Natural killer cell (primary cell): ENCODE measurements around the gene DYNC2H1. TPM values are rescaled to one million over a fixed set of nuclear protein-coding genes. Genes with fewer than 3 reads are reported as not detected.

Experiments
- ATAC-seq, 3 donors: fragments of 150-1000 bp in 2 of 3; fragments of 200-7000 bp in 1 of 3; cut with Tn5 transposase; 1 replicate in 1 of 3; 2 replicates in 2 of 3; pipeline ENCODE4 v1.10.0; 2021; ENCODE audit warnings: mild to moderate bottlenecking in 2 of 3, moderate library complexity in 2 of 3
- DNase-seq, 2 donors: peaks; one replicate each; pipeline versions ENCODE4 v3.0.0 to v3.0.0-alpha.2; 2013 to 2021; ENCODE audit warnings: mixed read lengths in 1 of 2
- H3K27ac ChIP-seq: one replicate; pipeline ENCODE4 v1.5.1; 2013; ENCODE audit warnings: mild to moderate bottlenecking, low read length
- H3K27me3 ChIP-seq: one replicate; pipeline ENCODE4 v1.6.1; 2013; ENCODE audit warnings: low read length; ENCODE audit not compliant: control insufficient read depth, insufficient read depth
- H3K36me3 ChIP-seq: one replicate; pipeline ENCODE4 v1.6.1; 2013; ENCODE audit warnings: low read length; ENCODE audit not compliant: control insufficient read depth, insufficient read depth
- H3K4me1 ChIP-seq: one replicate; pipeline ENCODE4 v1.6.1; 2013; ENCODE audit warnings: low read length; ENCODE audit not compliant: control insufficient read depth, insufficient read depth
- H3K4me3 ChIP-seq: one replicate; pipeline ENCODE4 v1.5.1; 2013; ENCODE audit warnings: low read length
- H3K9me3 ChIP-seq: one replicate; pipeline ENCODE4 v1.6.1; 2013; ENCODE audit warnings: low read length; ENCODE audit not compliant: control insufficient read depth, insufficient read depth
- H3K27ac Mint-ChIP-seq, 2 donors: one replicate each; pipeline ENCODE4 v1.8.0; 2022; ENCODE audit warnings: mild to moderate bottlenecking in 2 of 2, mixed read lengths in 2 of 2, moderate library complexity in 1 of 2
- H3K27me3 Mint-ChIP-seq, 2 donors: one replicate each; pipeline ENCODE4 v1.8.0; 2022; ENCODE audit warnings: low read depth in 2 of 2, mixed read lengths in 2 of 2
- H3K36me3 Mint-ChIP-seq: one replicate; pipeline ENCODE4 v1.8.0; 2022; ENCODE audit warnings: mixed read lengths
- H3K4me1 Mint-ChIP-seq, 2 donors: one replicate each; pipeline ENCODE4 v1.8.0; 2022; ENCODE audit warnings: mixed read lengths in 2 of 2
- H3K4me3 Mint-ChIP-seq: one replicate; pipeline ENCODE4 v1.8.0; 2022; ENCODE audit warnings: mild to moderate bottlenecking, moderate library complexity, mixed read lengths
- H3K9me3 Mint-ChIP-seq, 2 donors: one replicate each; pipeline ENCODE4 v1.8.0; 2022; ENCODE audit warnings: mixed read lengths in 2 of 2
- CTCF ChIP-seq: fragments of 200-600 bp; IDR thresholded peaks from one replicate; pipeline ENCODE4 v1.8.0; 2022; ENCODE audit warnings: antibody characterized with exemption
- WGBS: methylation state at CpG from one replicate; pipeline ENCODE4 v1.1.7; 2013; ENCODE audit warnings: missing lambda C conversion rate; ENCODE audit not compliant: insufficient coverage; 5-methylcytosine and 5-hydroxymethylcytosine counted together
- intact Hi-C: fragments of 100-400 bp; cut with micrococcal nuclease; formaldehyde crosslinking; loops from one replicate; pipeline ENCODE4 v1.14.2; 2022
- total RNA-seq, 4 donors: library from RNA; stranded (reverse); fragments of 120-200 nt in 1 of 4; gene quantifications; one replicate each; pipeline versions ENCODE4 v1.2.3 to v1.2.4, GENCODE V29; 2013 to 2022

DYNC2H1 gene
- total RNA-seq, 3 donors from 2014 or later (not counting 1 experiment from before 2014, with no cell fraction given) = 4.1 to 7.5 (median 4.4) TPM

- 71% methylated on average over 1 of the region's 6 CpGs for WGBS
- intact Hi-C loops = no loop called here
- no peaks in the 10 kb centered on the region for H3K4me1 ChIP-seq
- no peak for DNase-seq
- no peak overlapping the region for H3K27ac Mint-ChIP-seq
- no peaks in the 10 kb centered on the region for H3K4me1 Mint-ChIP-seq
- no peak for TF ChIP-seq CTCF
- H3K27me3 ChIP-seq = no peaks in the 10 kb centered on the region
- no peak overlapping the region for H3K4me3 Mint-ChIP-seq
- no peak for ATAC-seq
- no peak overlapping the region for H3K4me3 ChIP-seq
- H3K27ac ChIP-seq = no peak overlapping the region
- no peaks in the 10 kb centered on the region for H3K36me3 ChIP-seq
- no peaks in the 10 kb centered on the region for H3K36me3 Mint-ChIP-seq
- H3K27me3 Mint-ChIP-seq = peaks cover 0 to 3% of the 10 kb centered on the region in 2 donors
- no peaks in the 10 kb centered on the region for H3K9me3 ChIP-seq
- no peaks in the 10 kb centered on the region for H3K9me3 Mint-ChIP-seq
Observed at GRCh38 chr11:103241574-103241973, 132.3 kb downstream of the DYNC2H1 start.

GRCh38 chr11:103254123-103254522 is 144.9 kb downstream of the DYNC2H1 start:
- H3K27ac ChIP-seq = no peak overlapping the region
- Mint-ChIP-seq H3K4me3 (no peak overlapping the region), H3K27ac (no peak overlapping the region), H3K9me3 (no peaks in the 10 kb centered on the region), H3K4me1 (no peaks in the 10 kb centered on the region), H3K36me3 (no peaks in the 10 kb centered on the region), H3K27me3 (no peaks in the 10 kb centered on the region)
- no peaks in the 10 kb centered on the region for H3K27me3 ChIP-seq
- H3K36me3 ChIP-seq = no peaks in the 10 kb centered on the region
- no peaks in the 10 kb centered on the region for H3K9me3 ChIP-seq
- H3K4me3 ChIP-seq = no peak overlapping the region
- no peak for ATAC-seq
- no peak for TF ChIP-seq CTCF
- intact Hi-C loops = no loop called here
- H3K4me1 ChIP-seq = no peaks in the 10 kb centered on the region
- no peak for DNase-seq

- 81% methylated on average over 4 of the region's 4 CpGs for WGBS
Observed at GRCh38 chr11:103257360-103257759, 148.1 kb downstream of the DYNC2H1 start.

More at GRCh38 chr11:103257360-103257759, 148.1 kb downstream of the DYNC2H1 start:
- no peak for ATAC-seq
- no peaks in the 10 kb centered on the region for H3K4me1 Mint-ChIP-seq
- no peak for TF ChIP-seq CTCF
- H3K36me3 Mint-ChIP-seq = peaks cover 11% of the 10 kb centered on the region
- intact Hi-C loops = no loop called here
- no peaks in the 10 kb centered on the region for H3K9me3 ChIP-seq
- peaks cover 0 to 4% of the 10 kb centered on the region in 2 donors for H3K9me3 Mint-ChIP-seq
- H3K4me1 ChIP-seq = no peaks in the 10 kb centered on the region
- H3K27ac ChIP-seq = no peak overlapping the region
- no peak overlapping the region for H3K27ac Mint-ChIP-seq
- DNase-seq = no peak
- H3K4me3 Mint-ChIP-seq = no peak overlapping the region
- no peak overlapping the region for H3K4me3 ChIP-seq
- H3K36me3 ChIP-seq = no peaks in the 10 kb centered on the region
- H3K27me3 Mint-ChIP-seq = no peaks in the 10 kb centered on the region
- no peaks in the 10 kb centered on the region for H3K27me3 ChIP-seq
